HEK293 (cell line): Measurements from ENCODE around the gene CACNB3.

Experiments used
- CTCF ChIA-PET: fragments of 350-600 bp; formaldehyde crosslinking; extraction: SDS; loops from one replicate; lab custom pipeline; 2021; ENCODE audit warnings: antibody characterized with exemption; lab: Yijun Ruan, JAX
- POLR2A ChIA-PET: fragments of 300-600 bp; formaldehyde crosslinking; extraction: SDS; loops from one replicate; lab custom pipeline; 2020; ENCODE audit warnings: antibody characterized with exemption, inconsistent platforms; lab: Yijun Ruan, JAX
- H3K27ac ChIP-seq: fragments of 200-500 bp; sonication (Bioruptor generic); 2 replicates; pipeline ENCODE4 v1.5.1; 2014; ENCODE audit warnings: low read depth, low read length, control low read depth, inconsistent platforms; ENCODE audit errors: extremely low read depth
- H3K36me3 ChIP-seq, 2 experiments: fragments of 200-500 bp in 1 of 2; sonication (Bioruptor generic) in 1 of 2; 1 replicate in 1 of 2; 2 replicates in 1 of 2; pipeline ENCODE4 v1.5.1; 2014 to 2017; ENCODE audit warnings: inconsistent platforms in 2 of 2, low read length in 2 of 2; ENCODE audit not compliant: control insufficient read depth in 2 of 2, insufficient read depth in 1 of 2
- H3K4me1 ChIP-seq: fragments of 200-500 bp; sonication (Bioruptor generic); 2 replicates; pipeline ENCODE4 v1.5.1; 2014; ENCODE audit warnings: mild to moderate bottlenecking, low read length, inconsistent platforms; ENCODE audit not compliant: control insufficient read depth, insufficient read depth
- H3K4me3 ChIP-seq: 2 replicates; pipeline ENCODE4 v1.5.1; 2011; ENCODE audit warnings: low read depth, mild to moderate bottlenecking, control low read depth, low read length, moderate library complexity
- H3K9me3 ChIP-seq: fragments of 200-500 bp; sonication (Bioruptor generic); 2 replicates; pipeline ENCODE4 v1.5.1; 2014; ENCODE audit warnings: low read depth, low read length, inconsistent platforms; ENCODE audit not compliant: control insufficient read depth, insufficient read depth
- BCL11B ChIP-seq: fragments of 450-650 bp; formaldehyde crosslinking; IDR thresholded peaks from 2 replicates; pipeline ENCODE4 v1.5.1; 2016; ENCODE audit warnings: low read depth, missing biosample characterization, missing genetic modification characterization
- HOXD13 ChIP-seq: sonication (generic); formaldehyde crosslinking; IDR thresholded peaks from 2 replicates; pipeline ENCODE4 v1.8.0; 2022; ENCODE audit warnings: missing genetic modification reagents, borderline replicate concordance
- KLF7 ChIP-seq: fragments of 450-650 bp; formaldehyde crosslinking; IDR thresholded peaks from 2 replicates; pipeline ENCODE4 v1.5.1; 2016; ENCODE audit warnings: missing biosample characterization, missing genetic modification characterization, borderline replicate concordance
- PATZ1 ChIP-seq: fragments of 450-650 bp; formaldehyde crosslinking; IDR thresholded peaks from 2 replicates; pipeline ENCODE4 v1.5.1; 2016; ENCODE audit warnings: missing biosample characterization, missing genetic modification characterization
- PRDM6 ChIP-seq: fragments of 450-650 bp; formaldehyde crosslinking; IDR thresholded peaks from 2 replicates; pipeline ENCODE4 v1.5.1; 2017; ENCODE audit warnings: missing biosample characterization, missing genetic modification characterization
- TCF7L2 ChIP-seq: IDR thresholded peaks from 2 replicates; pipeline ENCODE4 v1.6.1; 2011; ENCODE audit warnings: low read depth, mild to moderate bottlenecking, inconsistent platforms, low read length, moderate library complexity, borderline replicate concordance
- YY1 ChIP-seq: fragments of 450-650 bp; formaldehyde crosslinking; IDR thresholded peaks from 2 replicates; pipeline ENCODE4 v1.5.1; 2018; ENCODE audit warnings: missing biosample characterization, missing genetic modification characterization
- ZBTB7A ChIP-seq: fragments of 450-650 bp; formaldehyde crosslinking; IDR thresholded peaks from 2 replicates; pipeline ENCODE4 v1.5.1; 2016; ENCODE audit warnings: low read depth, missing biosample characterization, missing genetic modification characterization
- ZIC2 ChIP-seq: fragments of 450-650 bp; formaldehyde crosslinking; IDR thresholded peaks from 2 replicates; pipeline ENCODE4 v1.5.1; 2016; ENCODE audit warnings: missing biosample characterization, missing genetic modification characterization
- ZNF18 ChIP-seq: fragments of 450-650 bp; formaldehyde crosslinking; IDR thresholded peaks from 2 replicates; pipeline ENCODE4 v1.5.1; 2016; ENCODE audit warnings: missing biosample characterization, missing genetic modification characterization
- ZNF404 ChIP-seq: fragments of 450-650 bp; formaldehyde crosslinking; IDR thresholded peaks from 2 replicates; pipeline ENCODE4 v1.5.1; 2017; ENCODE audit warnings: missing biosample characterization, missing genetic modification characterization
- ZNF416 ChIP-seq: fragments of 450-650 bp; formaldehyde crosslinking; IDR thresholded peaks from 2 replicates; pipeline ENCODE4 v1.5.1; 2016; ENCODE audit warnings: missing biosample characterization, missing genetic modification characterization
- ZNF426 ChIP-seq: fragments of 450-650 bp; formaldehyde crosslinking; IDR thresholded peaks from 2 replicates; pipeline ENCODE4 v1.5.1; 2017; ENCODE audit warnings: missing biosample characterization, missing genetic modification characterization, mild to moderate bottlenecking, inconsistent platforms, moderate library complexity
- ZNF560 ChIP-seq: fragments of 450-650 bp; formaldehyde crosslinking; IDR thresholded peaks from 2 replicates; pipeline ENCODE4 v1.5.1; 2017; ENCODE audit warnings: missing biosample characterization, missing genetic modification characterization, borderline replicate concordance
- ZNF670 ChIP-seq: fragments of 450-650 bp; formaldehyde crosslinking; IDR thresholded peaks from 2 replicates; pipeline ENCODE4 v1.5.1; 2016; ENCODE audit warnings: missing biosample characterization, missing genetic modification characterization, low read depth
- TF ChIP-seq, protein P1 (sequence below): fragments of 450-650 bp; formaldehyde crosslinking; IDR thresholded peaks from 2 replicates; pipeline ENCODE4 v1.5.1; 2016; ENCODE audit warnings: missing biosample characterization, missing genetic modification characterization
- TF ChIP-seq, protein P2 (sequence below): fragments of 450-650 bp; formaldehyde crosslinking; IDR thresholded peaks from 2 replicates; pipeline ENCODE4 v1.5.1; 2016; ENCODE audit warnings: missing biosample characterization, missing genetic modification characterization
- TF ChIP-seq, protein P3 (sequence below): fragments of 450-650 bp; formaldehyde crosslinking; optimal IDR thresholded peaks from 2 replicates; pipeline ENCODE3; 2016; ENCODE audit warnings: missing biosample characterization, mild to moderate bottlenecking, missing genetic modification characterization

The CACNB3 gene

GRCh38 chr12:48861111-48861510, 42.8 kb downstream of the CACNB3 start (continued):
- TF ChIP-seq, protein P1, sequence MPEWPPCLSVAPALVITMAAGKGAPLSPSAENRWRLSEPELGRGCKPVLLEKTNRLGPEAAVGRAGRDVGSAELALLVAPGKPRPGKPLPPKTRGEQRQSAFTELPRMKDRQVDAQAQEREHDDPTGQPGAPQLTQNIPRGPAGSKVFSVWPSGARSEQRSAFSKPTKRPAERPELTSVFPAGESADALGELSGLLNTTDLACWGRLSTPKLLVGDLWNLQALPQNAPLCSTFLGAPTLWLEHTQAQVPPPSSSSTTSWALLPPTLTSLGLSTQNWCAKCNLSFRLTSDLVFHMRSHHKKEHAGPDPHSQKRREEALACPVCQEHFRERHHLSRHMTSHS (tag by site-specific recombination), result no peak
- TF ChIP-seq, protein P2, sequence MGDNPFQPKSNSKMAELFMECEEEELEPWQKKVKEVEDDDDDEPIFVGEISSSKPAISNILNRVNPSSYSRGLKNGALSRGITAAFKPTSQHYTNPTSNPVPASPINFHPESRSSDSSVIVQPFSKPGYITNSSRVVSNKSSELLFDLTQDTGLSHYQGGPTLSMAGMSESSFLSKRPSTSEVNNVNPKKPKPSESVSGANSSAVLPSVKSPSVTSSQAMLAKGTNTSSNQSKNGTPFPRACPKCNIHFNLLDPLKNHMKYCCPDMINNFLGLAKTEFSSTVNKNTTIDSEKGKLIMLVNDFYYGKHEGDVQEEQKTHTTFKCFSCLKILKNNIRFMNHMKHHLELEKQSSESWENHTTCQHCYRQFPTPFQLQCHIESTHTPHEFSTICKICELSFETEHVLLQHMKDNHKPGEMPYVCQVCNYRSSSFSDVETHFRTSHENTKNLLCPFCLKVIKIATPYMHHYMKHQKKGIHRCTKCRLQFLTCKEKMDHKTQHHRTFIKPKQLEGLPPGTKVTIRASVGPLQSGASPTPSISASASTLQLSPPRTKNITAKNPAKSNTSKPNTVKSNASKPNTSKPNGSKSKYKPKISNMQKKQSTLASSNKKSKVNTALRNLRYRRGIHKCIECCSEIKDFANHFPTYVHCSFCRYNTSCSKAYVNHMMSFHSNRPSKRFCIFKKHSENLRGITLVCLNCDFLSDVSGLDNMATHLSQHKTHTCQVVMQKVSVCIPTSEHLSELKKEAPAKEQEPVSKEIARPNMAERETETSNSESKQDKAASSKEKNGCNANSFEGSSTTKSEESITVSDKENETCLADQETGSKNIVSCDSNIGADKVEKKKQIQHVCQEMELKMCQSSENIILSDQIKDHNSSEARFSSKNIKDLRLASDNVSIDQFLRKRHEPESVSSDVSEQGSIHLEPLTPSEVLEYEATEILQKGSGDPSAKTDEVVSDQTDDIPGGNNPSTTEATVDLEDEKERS (tag by site-specific recombination), result no peak
- 0 out of 2 replicates have a peak, but pooled peaks have one; percentile 23 for TF ChIP-seq PATZ1

GRCh38 chr12:48862760-48863159, 44.5 kb downstream of the CACNB3 start:
- POLR2A ChIA-PET, result no interaction called here
- Histone ChIP-seq H3K9me3 (no peaks in the 10 kb centered on the region), H3K4me3 (no peak overlapping the region)
- TF ChIP-seq HOXD13 (CRISPR knock-in tag) (no peak), ZBTB7A (tag by site-specific recombination) (no peak)
- TF ChIP-seq, all 188 proteins: peak for 0
- Histone ChIP-seq H3K36me3 (peaks cover 0 to 26% of the 10 kb centered on the region in 2 experiments; a peak in 2 of 3 replicates), H3K4me1 (peaks cover 6% of the 10 kb centered on the region), H3K27ac (no peak overlapping the region)
- CTCF ChIA-PET, result interaction anchor here (1.3 to 9.2 kb wide), 3 partner anchors 10 to 28 kb away, joined by 8 to 84 read pairs (median 9); partner anchors contain the start of gene DDX23

GRCh38 chr12:48863291-48863690, 45.0 kb downstream of the CACNB3 start:
- POLR2A ChIA-PET, result no interaction called here
- TF ChIP-seq BCL11B (tag by site-specific recombination) (no peak), TCF7L2 (no peak), ZNF560 (tag by site-specific recombination) (no peak), ZNF670 (no peak), PRDM6 (tag by site-specific recombination) (no peak), KLF7 (tag by site-specific recombination) (no peak), ZNF426 (tag by site-specific recombination) (no peak), ZNF18 (tag by site-specific recombination) (no peak), YY1 (no peak), ZIC2 (tag by site-specific recombination) (no peak), ZNF416 (tag by site-specific recombination) (no peak), ZNF404 (tag by site-specific recombination) (no peak)
- TF ChIP-seq, protein P3, sequence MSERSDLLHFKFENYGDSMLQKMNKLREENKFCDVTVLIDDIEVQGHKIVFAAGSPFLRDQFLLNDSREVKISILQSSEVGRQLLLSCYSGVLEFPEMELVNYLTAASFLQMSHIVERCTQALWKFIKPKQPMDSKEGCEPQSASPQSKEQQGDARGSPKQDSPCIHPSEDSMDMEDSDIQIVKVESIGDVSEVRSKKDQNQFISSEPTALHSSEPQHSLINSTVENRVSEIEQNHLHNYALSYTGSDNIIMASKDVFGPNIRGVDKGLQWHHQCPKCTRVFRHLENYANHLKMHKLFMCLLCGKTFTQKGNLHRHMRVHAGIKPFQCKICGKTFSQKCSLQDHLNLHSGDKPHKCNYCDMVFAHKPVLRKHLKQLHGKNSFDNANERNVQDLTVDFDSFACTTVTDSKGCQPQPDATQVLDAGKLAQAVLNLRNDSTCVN (tag by site-specific recombination), result no peak
- TF ChIP-seq, all 188 proteins: peak for 0
- CTCF ChIA-PET, result interaction anchor here (0.6 to 9.2 kb wide), 6 partner anchors 9 to 215 kb away, joined by 3 to 84 read pairs (median 4); partner anchors contain the start of gene DDX23
- Histone ChIP-seq H3K36me3 (peaks cover 0 to 23% of the 10 kb centered on the region in 2 experiments; a peak in 2 of 3 replicates), H3K4me3 (no peak overlapping the region), H3K9me3 (no peaks in the 10 kb centered on the region), H3K27ac (no peak overlapping the region), H3K4me1 (peaks cover 6% of the 10 kb centered on the region)
